HPDE6-E6E7 (cell line): ENCODE measurements around the gene PGBD5.

Experiments used
- DNase-seq: peaks from one replicate; pipeline ENCODE4 v3.0.0; 2011; ENCODE audit warnings: missing footprints; ENCODE audit errors: extremely low spot score

PGBD5 gene

GRCh38 chr1:230326971-230327891 lies 98.9 kb downstream of the PGBD5 start:
- no peak for DNase-seq

DNA sequence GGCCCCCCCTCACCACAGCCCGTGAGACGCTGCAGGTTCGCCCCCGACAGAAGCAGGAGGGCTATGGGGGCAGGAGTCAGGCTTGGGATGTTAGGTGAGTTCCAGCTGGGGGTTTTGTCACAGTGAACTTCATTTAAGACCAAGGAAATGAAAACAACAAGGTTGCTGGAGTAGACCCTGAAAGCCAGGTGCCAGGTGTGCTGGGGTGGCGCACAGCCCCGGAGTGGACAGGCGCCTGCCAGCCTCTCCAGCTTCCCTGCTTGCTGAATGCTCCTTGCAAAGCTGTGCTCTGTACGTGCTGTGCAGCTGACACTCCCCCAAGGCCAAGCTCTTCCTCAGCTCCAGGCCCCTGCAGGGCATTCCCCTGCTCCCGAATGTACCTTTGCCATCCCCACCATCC lies 102.4 kb downstream of the PGBD5 start:
- DNase-seq = no peak

- DNase-seq = no peak
Measured at GRCh38 chr1:230322967-230323547, 103.1 kb downstream of the PGBD5 start.

DNA sequence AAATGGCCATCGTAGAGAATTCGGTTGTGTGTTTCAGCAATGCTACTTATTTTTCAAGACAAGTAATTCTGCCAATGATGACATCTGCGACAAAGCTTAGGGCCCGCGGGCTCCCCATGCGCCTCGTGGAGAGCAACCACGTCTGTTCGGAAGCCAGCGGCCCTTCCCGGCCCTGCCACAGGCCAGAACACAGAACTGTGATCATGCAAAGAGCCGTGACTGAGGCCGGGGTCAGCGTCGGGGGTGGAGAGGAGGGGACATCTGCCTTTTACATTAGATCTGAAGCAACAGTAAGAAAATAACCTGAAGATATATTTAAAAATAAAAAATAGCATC lies 103.7 kb downstream of the PGBD5 start:
- no peak for DNase-seq

DNA sequence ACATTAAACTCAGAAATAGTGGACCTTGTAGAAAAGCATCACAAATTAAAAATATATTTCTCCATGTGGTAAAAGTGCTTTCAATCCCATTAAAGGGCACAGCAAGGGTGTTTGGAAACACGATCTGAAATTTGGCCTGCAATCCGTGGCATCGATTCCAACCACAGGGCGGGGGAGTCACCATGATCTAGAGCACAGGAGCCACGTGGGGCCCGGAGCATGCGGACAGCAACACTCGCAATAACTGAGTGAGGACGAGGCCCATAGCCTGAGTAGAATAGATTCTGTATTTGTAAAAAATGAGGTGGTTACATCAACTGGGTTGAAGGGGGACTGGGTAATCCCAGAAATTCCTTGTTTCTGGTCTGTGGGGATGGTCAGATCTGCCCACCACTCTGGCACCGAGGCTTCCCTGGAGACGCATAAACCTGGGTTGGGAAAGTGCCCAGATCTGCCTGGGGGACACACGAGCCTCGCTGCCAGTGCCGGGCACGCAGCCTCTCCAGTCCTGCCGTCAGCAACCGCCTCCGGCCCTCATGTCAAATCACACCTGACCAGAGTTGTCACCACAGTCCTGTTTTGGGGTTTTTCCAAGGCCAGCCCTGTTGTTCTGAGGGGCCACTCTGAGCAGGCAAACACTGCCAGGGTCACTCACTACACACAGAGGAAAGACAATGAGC lies 104.3 kb downstream of the PGBD5 start:
- no peak for DNase-seq

DNA sequence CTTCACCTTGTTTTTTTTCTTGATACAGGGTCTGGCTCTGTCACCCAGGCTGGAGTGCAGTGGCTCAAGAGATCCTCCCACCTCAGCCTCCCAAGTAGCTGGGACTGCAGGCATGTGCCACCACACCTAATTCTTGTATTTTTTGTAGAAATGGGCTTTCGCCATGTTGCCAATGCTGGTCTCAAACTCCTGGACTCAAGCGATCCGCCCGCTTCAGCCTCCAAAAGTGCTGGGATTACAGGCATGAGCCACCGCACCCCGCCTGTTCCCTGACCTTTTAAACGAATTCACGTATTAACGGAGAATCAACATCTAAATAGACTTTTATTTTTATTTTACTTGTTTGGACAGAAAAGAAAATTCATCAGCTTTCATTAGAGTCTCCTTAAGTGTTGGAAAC lies 104.8 kb downstream of the PGBD5 start:
- no peak for DNase-seq

DNA sequence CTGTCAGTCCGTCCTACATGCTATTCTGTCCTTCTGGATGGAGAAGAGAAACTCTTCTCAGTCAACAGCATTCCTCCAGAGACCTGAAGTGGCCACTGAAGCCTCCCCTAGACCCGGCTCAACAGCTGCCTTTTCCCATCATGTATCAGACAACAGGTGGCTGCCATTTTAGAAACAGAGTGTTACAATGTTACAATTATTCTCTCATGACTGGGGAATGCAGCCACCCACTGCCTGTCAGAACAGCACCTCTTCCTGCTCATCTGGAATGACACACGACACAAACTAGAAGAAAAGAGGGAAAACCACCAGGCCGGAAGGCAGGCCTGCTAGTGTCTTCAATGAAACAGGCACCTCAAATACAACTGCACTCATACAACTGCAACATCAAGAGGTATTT lies 105.3 kb downstream of the PGBD5 start:
- DNase-seq = no peak

- no peak for DNase-seq
Measured at GRCh38 chr1:230319014-230319747, 107.0 kb downstream of the PGBD5 start.

DNA sequence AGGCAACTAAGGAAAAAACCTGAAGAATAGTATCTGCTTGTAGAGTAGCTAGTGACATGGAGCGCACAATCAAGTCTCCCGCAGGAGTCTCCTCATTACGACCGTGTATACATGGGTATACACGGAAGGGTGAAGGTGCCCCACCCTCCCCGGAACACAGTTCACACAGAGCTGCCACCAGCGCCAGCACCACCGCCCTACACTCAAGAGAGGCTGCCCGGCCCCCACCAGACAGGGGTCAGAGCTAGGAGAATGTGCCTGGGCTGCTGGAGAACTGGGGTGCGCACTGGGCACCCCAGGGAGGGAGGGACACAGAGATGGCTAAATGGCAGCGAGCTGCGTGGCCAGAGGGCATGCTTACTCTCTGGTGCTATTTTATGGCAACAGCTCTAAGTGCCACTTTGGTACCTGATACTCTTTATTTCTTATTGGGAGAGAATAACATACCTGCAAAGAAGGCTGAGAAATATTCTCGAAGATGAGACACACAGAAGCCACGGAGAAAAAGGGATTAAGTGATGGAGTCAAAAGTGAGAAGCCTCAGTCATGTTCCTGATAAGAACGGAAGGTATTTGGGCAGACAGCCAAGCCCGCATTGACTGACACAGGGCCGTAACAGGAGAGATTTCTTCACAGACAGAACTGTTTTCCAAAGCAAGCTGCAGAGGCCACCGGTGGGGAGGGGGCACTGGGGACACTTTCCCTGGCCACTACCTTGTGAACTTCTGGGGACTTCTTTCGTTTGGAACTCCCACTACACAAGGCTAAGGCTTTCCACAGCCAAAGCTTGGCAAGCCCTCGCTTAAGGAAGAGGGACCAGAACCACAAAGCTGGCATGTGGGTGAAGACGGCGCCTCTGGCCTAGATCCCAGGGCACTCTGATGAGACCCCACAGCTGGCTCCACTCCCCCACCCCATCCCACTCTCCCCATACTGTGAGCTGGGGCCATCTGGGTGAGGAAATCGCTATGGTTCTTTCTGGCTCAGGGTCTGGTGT lies 108.0 kb downstream of the PGBD5 start:
- DNase-seq = no peak

GRCh38 chr1:230316864-230317745 lies 109.0 kb downstream of the PGBD5 start:
- no peak for DNase-seq

DNA sequence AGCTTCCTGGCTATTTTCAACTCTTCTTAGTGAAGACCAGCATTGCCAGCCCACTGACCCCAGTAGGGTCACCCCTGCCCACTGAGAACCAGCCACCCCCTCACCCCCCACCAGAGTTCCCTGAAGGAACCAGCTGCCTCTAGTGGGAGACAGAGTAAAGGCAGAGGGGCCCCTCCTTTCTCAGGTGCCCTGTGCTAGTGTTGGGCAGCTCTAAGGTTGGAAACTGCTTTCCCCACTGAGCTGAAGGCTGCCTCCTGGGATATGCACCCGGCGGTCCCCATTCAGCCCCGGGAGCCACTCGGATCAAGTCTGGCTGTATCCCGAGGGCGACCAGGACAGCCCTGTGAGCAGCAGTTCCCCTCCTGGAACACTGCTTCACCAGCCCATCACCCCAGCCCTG lies 111.0 kb downstream of the PGBD5 start:
- DNase-seq = no peak

DNA sequence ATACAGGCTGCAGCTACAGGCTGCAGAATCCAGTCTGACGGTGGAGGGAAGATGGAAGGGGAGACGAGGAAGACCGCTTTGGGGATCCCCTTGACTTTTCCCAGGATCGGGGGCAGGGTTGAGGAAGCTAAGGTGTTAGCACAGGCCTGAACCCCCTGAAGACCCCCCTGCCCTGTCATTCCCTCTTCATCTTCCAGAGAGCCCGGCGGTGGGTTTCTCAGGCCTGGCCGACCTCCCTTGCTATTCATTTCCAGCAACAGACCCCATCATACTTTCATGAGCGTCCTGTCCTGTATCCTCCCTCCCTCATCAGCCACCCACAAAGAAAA lies 112.0 kb downstream of the PGBD5 start:
- no peak for DNase-seq

- no peak for DNase-seq
Measured at GRCh38 chr1:230313453-230314141, 112.5 kb downstream of the PGBD5 start.

- no peak for DNase-seq
Measured at GRCh38 chr1:230312676-230313075, 113.5 kb downstream of the PGBD5 start.

DNA sequence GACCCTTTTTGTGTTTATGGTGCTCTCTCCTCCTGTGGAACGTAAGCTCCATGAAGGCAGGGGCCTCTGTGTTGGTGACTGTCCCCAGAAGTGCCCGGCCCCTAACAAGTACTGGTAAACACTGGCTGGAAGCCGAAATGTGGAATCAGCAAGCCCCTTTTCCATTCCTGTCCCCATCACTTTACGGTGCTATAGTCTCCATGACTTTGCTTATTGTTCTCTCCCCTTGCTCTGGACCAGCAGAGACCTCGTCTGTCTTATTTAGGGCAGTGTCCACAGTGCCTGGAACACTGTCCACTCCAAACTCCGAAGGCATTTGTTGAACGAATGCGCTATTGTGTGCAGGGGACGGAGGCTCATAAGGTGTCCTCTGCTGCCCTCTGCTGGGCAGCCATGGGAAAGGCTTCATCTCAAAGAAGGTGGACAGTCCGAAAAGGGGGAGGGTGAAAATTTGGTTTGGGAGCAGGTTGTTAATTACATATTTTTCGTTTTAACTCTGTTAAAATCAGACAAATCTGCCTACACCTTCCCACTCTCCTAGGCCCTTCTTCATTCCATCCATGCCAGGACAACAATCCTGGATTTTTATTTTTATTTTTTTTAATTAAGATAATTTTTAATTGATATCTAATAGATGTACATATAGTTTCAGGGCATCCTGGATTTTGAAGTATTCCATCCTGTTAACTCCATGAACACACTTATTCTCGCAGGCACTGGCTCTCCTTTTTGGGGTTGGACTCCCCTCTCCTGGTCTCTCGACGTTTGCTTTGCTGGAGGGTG lies 115.6 kb downstream of the PGBD5 start:
- DNase-seq = peak; percentile 71

DNA sequence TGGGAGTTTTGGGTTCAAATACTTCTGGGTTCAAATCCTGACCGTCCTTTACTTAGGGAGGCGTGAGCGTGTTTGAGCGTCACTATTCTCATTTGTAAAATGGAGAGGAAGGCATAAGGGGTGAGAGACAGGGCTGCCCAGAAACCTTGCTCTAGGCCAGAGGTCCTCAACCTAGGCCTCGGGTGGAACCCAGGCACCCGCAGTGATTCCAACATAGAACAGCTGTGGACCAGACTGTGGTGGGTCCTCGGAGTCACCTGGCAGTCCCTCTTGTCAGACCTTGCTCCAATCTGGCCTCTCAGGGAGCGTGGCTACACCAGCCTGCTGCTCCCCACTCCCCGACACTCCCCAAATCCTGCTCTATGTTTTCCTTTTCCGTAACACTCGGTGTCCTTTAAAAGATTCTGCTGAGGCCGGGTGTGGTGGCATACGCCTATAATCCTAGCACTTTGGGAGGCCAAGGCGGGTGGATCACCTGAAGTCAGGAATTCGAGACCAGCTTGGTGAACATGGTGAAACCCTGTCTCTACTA lies 116.4 kb downstream of the PGBD5 start:
- DNase-seq = no peak

DNA sequence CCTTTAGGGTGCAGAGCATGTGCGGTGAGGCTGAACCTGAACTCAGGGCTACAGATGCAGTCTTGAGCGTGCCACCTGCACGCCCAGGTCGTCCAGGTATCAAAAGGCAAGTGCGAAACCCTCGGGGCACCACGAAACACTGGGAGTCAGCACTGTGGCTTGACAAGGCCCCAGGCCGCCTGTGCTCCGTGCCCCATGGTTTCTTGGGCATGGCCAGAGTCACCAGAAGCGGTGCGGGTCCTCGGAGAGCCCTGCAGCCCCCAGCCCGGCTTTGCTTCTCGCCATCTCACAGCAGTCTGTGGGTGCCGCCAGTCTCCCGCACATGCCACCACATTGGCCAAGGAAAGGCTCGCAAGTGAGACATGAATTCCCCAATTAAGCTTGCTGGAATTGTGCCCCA lies 117.3 kb downstream of the PGBD5 start:
- no peak for DNase-seq

GRCh38 chr1:230308039-230308438 lies 118.1 kb downstream of the PGBD5 start:
- DNase-seq = peak; percentile 79
